WERI-Rb-1 (cell line): Measurements from ENCODE around the gene PI4K2A.
"Not testable (repeated sequence)": the region's sequence is repeated elsewhere in the genome, so short reads cannot be mapped to it uniquely, and the experiment has no call there.

Source experiments
- DNase-seq: peaks from one replicate; pipeline ENCODE4 v3.0.0-alpha.2; 2020
- H3K27ac ChIP-seq: fragments of 250-450 bp; sonication (Bioruptor Pico); 2 replicates; pipeline ENCODE4 v1.5.1; 2020; ENCODE audit warnings: mild to moderate bottlenecking, moderate library complexity
- H3K27me3 ChIP-seq: fragments of 250-450 bp; sonication (Bioruptor Pico); 2 replicates; pipeline ENCODE4 v1.5.1; 2021; ENCODE audit warnings: mild to moderate bottlenecking, low read depth, moderate library complexity; ENCODE audit not compliant: insufficient read depth, severe bottlenecking
- H3K36me3 ChIP-seq: fragments of 250-450 bp; sonication (Bioruptor Pico); 2 replicates; pipeline ENCODE4 v1.5.1; 2020; ENCODE audit warnings: mild to moderate bottlenecking, moderate library complexity
- H3K4me3 ChIP-seq: 2 replicates; pipeline ENCODE4 v1.5.1; 2011; ENCODE audit warnings: low read depth, mild to moderate bottlenecking, control low read depth, low read length
- H3K9me3 ChIP-seq: fragments of 250-450 bp; sonication (Bioruptor Pico); 2 replicates; pipeline ENCODE4 v1.5.1; 2021; ENCODE audit warnings: mild to moderate bottlenecking, moderate library complexity; ENCODE audit not compliant: severe bottlenecking
- TF ChIP-seq, protein P1 (sequence below): IDR thresholded peaks from 2 replicates; pipeline ENCODE4 v1.5.1; 2011; ENCODE audit warnings: low read depth, mild to moderate bottlenecking, control low read depth, inconsistent platforms, low read length

Gene PI4K2A

DNA sequence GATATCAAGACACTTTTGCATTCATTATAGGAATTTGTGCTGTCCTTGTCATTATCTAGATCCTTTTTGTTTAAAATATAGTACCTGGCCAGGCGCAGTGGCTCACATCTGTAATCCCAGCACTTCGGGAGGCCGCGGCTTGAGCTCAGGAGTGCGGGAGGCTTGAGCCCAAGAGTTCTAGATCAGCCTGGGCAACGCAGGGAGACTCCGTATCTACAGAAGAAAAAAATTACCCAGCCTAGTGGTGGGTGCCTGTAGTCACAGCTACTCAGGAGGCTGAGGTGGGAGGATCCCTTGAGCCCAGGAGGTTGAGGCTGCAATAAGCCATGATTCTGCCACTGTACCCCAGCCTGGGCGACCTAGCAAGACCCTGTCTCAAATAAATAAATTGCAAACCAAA lies 6.5 kb upstream of the PI4K2A start:
- Histone ChIP-seq H3K9me3 (no peaks in the 10 kb centered on the region), H3K27me3 (no peaks in the 10 kb centered on the region), H3K4me3 (peak overlapping the region; percentile 80), H3K27ac (peak overlapping the region; percentile 70), H3K36me3 (no peaks in the 10 kb centered on the region)
- peak; percentile 36 for DNase-seq
- TF ChIP-seq, protein P1, sequence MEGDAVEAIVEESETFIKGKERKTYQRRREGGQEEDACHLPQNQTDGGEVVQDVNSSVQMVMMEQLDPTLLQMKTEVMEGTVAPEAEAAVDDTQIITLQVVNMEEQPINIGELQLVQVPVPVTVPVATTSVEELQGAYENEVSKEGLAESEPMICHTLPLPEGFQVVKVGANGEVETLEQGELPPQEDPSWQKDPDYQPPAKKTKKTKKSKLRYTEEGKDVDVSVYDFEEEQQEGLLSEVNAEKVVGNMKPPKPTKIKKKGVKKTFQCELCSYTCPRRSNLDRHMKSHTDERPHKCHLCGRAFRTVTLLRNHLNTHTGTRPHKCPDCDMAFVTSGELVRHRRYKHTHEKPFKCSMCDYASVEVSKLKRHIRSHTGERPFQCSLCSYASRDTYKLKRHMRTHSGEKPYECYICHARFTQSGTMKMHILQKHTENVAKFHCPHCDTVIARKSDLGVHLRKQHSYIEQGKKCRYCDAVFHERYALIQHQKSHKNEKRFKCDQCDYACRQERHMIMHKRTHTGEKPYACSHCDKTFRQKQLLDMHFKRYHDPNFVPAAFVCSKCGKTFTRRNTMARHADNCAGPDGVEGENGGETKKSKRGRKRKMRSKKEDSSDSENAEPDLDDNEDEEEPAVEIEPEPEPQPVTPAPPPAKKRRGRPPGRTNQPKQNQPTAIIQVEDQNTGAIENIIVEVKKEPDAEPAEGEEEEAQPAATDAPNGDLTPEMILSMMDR: no peak

DNA sequence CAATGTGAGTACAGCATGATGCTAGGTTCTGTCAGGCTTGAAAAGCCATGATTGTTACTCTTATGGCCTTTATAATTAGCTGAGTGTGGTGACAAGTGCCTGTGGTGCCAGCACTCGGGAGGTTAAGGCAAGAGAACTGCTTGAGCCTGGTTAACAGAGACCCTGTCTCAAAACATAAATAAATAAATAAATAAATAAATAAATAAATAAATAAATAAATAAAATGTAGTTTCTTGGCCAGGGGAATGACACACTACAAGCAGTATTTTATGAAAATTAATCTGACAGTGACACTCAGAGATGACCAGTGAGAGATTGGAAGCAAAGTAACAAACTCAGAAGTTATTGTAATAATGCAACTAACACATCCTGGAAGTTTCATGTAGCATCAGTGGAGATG lies 4.9 kb upstream of the PI4K2A start:
- Histone ChIP-seq H3K36me3 (no peaks in the 10 kb centered on the region), H3K27ac (no peak overlapping the region), H3K4me3 (no peak overlapping the region), H3K9me3 (no peaks in the 10 kb centered on the region), H3K27me3 (no peaks in the 10 kb centered on the region)
- DNase-seq: no peak
- TF ChIP-seq, protein P1: no peak

DNA sequence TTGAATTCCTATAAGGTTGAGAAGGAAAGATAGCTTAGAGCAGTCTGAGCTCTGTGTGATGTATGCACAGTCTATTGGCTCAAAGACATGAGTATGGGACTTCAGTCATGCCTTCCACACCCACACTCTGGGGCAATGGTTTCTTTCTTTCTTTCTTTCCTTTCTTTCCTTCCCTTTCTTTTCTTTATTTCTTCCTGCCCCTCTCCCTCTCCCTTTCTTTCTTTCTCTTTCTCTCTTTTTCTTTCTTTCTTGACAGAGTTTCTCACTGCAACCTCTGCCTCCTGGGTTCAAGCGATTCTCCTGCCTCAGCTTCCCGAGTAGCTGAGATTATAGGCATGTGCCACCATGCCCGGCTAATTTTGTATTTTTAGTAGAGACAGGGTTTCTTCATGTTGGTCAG lies 1.4 kb upstream of the PI4K2A start:
- H3K4me3 ChIP-seq, DNase-seq, H3K9me3 ChIP-seq, H3K27me3 ChIP-seq, H3K27ac ChIP-seq, H3K36me3 ChIP-seq: not testable (repeated sequence)

DNA sequence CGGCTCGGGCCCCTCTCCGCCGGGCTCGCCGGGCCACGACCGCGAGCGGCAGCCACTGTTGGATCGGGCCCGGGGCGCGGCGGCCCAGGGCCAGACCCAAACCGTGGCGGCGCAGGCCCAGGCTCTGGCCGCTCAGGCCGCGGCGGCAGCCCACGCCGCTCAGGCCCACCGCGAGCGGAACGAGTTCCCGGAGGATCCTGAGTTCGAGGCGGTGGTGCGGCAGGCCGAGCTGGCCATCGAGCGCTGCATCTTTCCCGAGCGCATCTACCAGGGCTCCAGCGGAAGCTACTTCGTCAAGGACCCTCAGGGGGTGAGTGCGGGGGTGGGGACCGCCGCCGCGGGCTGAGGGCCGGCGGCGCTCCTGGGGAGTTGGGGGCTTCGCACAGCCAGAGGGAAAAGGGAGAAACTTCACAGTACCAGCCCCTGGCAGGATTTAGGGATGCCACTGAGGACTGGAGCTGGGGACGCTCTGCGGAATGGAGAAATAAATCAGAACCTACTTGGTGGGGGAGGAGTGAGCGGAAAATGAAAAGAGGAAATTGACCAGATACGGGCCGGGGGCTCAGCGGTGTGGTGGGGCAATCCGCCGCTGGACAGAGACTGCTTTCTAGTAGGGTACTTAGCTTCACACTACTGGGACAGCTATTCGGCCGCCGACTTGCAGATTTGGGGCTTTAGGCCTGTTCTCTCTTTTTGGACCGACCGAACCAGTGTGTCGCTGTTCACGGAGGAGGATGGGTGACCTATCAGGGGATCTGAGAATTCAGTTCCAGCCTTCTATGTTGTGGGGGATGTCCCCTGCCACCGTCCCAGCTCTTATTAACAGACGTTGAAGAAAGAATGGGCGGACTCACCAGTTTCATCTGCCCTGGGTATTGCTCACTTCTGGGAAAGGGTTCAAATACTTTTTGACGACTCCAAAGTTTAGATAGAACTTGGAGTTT lies 669 bp downstream of the PI4K2A start:
- TF ChIP-seq, protein P1: no peak
- DNase-seq: peak; percentile 20
- peaks cover 27% of the 10 kb centered on the region for H3K36me3 ChIP-seq
- H3K4me3 ChIP-seq: peak overlapping the region; percentile 83
- H3K27ac ChIP-seq: peak overlapping the region; percentile 43; the same call in 1 of the 2 replicates
- H3K27me3 ChIP-seq: no peaks in the 10 kb centered on the region
- H3K9me3 ChIP-seq: no peaks in the 10 kb centered on the region

DNA sequence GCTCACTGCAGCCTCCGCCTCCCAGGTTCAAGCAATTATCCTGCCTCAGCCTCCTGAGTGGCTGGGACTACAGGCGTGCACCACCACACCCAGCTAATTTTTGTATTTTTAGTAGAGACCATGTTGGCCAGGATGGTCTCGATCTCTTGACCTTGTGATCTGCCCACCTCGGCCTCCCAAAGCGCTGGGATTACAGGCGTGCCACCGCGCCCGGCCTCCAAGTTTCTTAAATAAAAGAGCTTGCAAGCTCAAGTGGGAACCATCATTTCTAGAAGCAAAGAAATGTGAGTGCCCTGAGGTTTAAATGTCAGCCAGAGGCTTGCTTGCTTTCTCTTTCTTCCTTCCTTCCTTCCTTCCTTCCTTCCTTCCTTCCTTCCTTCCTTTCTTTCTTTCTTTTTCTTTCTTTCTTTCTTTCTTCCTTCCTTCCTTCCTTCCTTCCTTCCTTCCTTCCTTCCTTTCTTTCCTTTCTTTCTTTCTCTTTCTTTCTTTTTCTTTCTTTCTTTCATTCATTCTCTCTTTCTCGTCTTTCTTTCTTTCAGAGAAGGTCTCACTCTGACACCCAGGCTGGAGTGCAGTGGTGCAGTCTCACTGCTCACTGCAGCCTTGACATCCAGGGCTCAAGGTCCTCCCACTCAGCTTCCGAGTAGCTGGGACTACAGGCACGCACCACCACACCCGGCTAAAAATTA lies 2.1 kb downstream of the PI4K2A start:
- H3K36me3 ChIP-seq: peaks cover 40% of the 10 kb centered on the region
- H3K27me3 ChIP-seq, H3K9me3 ChIP-seq, H3K27ac ChIP-seq, DNase-seq, H3K4me3 ChIP-seq: not testable (repeated sequence)

DNA sequence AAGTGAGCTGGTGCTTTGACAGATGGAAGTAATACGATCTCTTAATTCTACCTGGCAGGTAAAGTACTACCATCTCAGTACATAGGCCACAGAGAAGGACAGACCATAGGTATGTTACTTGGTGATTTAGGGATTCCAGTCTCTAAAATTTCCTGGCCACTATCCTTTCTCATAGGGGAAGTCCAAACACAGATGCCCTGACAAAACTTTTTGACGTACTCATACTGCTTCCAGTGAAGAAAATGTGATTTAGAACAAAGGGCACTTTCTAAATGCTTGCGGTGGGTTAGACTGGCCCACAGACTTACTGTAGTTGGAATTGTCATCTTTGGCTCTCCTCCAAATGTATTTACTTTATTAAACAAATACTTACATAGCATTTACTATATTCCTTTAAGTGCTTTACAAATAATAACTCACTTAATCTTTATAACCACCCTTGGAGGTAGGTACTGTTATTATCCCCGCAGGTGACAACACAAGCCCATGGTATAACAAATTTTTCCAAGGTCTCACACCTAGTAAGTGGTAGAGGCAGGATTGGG lies 3.0 kb downstream of the PI4K2A start:
- peaks cover 40% of the 10 kb centered on the region for H3K36me3 ChIP-seq
- no peak for DNase-seq
- H3K4me3 ChIP-seq: no peak overlapping the region
- H3K27ac ChIP-seq: no peak overlapping the region
- H3K9me3 ChIP-seq: no peaks in the 10 kb centered on the region
- H3K27me3 ChIP-seq: no peaks in the 10 kb centered on the region
- TF ChIP-seq, protein P1: no peak
